GM13977 (cell line): ENCODE results near the gene INSC.

Experiments
- DNase-seq: peaks from one replicate; pipeline ENCODE4 v3.0.0; 2012; ENCODE audit warnings: low spot score
- in situ Hi-C: fragments of 300-500 bp; cut with MboI; formaldehyde crosslinking; loops from one replicate; pipeline ENCODE4 v1.12.0; 2022; ENCODE audit warnings: low sequenced_read_pairs, low pct_unique_long_range_greater_than_20kb, mixed read lengths, inconsistent platforms; ENCODE audit not compliant: unreplicated experiment
- TF ChIP-seq, protein P1 (sequence below): IDR thresholded peaks from 2 replicates; pipeline ENCODE4 v1.5.1; 2012; ENCODE audit warnings: mild to moderate bottlenecking, control low read depth; ENCODE audit not compliant: insufficient read depth; ENCODE audit errors: extremely low read depth, missing control alignments

INSC gene

DNA sequence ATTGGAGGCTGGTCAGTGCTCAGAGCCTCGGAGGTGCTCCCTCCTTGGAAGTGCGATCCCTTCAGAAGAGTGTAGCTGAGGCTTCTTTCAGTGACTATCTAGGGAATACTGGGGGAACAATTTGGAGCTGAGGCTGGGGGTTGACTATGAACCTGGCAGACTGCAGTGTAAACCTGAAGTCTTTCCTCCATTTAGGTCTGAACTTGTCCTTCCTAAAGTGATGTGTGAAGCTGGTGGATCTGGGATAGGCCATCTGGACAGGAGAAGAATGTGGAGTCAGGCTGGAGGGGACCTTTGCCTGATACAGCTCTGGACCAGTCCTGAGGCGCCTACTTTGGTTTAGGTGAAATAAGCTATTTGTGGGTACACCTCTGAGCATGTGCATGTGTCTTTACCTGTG, 3.5 kb upstream of the INSC start:
- TF ChIP-seq, protein P1, sequence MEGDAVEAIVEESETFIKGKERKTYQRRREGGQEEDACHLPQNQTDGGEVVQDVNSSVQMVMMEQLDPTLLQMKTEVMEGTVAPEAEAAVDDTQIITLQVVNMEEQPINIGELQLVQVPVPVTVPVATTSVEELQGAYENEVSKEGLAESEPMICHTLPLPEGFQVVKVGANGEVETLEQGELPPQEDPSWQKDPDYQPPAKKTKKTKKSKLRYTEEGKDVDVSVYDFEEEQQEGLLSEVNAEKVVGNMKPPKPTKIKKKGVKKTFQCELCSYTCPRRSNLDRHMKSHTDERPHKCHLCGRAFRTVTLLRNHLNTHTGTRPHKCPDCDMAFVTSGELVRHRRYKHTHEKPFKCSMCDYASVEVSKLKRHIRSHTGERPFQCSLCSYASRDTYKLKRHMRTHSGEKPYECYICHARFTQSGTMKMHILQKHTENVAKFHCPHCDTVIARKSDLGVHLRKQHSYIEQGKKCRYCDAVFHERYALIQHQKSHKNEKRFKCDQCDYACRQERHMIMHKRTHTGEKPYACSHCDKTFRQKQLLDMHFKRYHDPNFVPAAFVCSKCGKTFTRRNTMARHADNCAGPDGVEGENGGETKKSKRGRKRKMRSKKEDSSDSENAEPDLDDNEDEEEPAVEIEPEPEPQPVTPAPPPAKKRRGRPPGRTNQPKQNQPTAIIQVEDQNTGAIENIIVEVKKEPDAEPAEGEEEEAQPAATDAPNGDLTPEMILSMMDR, result no peak
- DNase-seq, result no peak
- in situ Hi-C loops, result no loop called here

DNA sequence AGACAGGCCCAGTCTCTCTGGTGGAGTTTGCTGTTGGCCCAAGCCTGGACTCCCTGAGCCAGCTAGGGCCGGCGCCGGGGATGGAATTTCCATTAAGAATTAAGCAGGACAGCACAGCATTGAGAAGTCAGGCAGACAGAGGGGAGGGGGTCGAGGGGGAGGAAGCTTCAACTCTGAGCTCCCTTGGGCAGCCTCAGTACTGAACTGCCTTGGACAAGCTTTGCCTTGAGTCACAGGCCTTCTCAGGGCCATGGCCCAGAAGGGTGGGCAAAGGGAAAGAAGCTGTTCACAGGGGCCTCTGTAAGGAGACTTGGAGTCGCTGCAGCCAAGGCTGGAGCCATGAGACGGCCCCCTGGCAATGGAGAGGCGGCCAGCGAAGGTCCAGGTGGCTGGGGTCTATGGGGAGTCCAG, 2.6 kb upstream of the INSC start:
- DNase-seq, result no peak
- in situ Hi-C loops, result no loop called here
- TF ChIP-seq, protein P1, result no peak

- DNase-seq, result peak; percentile 49
- in situ Hi-C loops, result no loop called here
- TF ChIP-seq, protein P1, result no peak
Observed at GRCh38 chr11:15113381-15113780, 1.3 kb upstream of the INSC start.

DNA sequence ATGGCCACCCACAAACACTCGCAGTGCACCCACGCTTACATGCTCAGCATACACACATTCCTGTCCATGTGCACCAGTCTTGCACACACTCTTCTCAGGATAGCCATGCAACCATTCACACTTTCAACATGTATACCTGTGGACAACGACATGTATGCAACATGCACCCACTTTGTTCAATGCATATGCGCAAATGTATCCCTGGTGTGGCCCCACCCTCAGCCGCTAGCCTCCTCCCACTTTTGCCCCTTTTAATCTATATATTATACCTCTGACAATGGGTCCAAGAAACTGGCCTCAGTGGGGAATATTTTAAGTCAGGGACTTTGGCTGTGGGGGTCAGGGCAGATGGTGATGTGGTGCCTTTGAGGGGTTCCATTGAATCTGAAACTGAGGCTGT, 963 bp downstream of the INSC start:
- DNase-seq, result no peak
- in situ Hi-C loops, result no loop called here
- TF ChIP-seq, protein P1, result no peak

- TF ChIP-seq, protein P1, result no peak
- in situ Hi-C loops, result no loop called here
- DNase-seq, result no peak
Observed at GRCh38 chr11:15117751-15118150, 3.0 kb downstream of the INSC start.

DNA sequence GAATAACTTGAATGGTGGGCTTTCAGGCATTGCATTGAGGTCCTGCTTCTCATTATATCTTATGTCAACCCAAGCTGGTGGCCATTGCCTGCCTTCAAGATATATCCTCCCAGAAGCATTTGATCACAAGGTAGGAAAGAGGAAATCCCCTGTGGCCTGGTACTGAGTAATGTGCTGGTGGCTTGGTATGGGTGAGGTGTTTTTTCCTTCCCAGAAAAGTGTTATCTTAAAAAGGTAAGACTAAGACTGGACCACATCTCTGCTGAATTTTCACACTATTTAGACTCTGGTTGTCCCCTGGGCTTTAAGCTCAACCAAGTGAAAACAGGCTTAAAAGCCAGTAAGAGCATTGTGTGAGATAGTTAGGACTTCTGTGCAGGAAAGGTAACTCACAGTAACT, 3.7 kb downstream of the INSC start:
- no peak for DNase-seq
- TF ChIP-seq, protein P1, result no peak
- in situ Hi-C loops, result no loop called here

- TF ChIP-seq, protein P1, result no peak
- in situ Hi-C loops, result no loop called here
- no peak for DNase-seq
Observed at GRCh38 chr11:15119352-15119751, 4.6 kb downstream of the INSC start.
